ENCODE data around the gene TMEM218.

The TMEM218 gene

GRCh38 chr11:125117429-125117828 lies 6.0 kb upstream of the TMEM218 start:
- no peak for DNase-seq (ENCODE audit: low read depth)
- no peak overlapping the region for H3K4me3 ChIP-seq (ENCODE audit: low read length)
- no peak for TF ChIP-seq CTCF (conservative IDR thresholded peaks at IDR 0.05; ENCODE audit: low read depth, low read length)

GRCh38 chr11:125114518-125114917 lies 3.1 kb upstream of the TMEM218 start:
- peak; percentile 10 for TF ChIP-seq CTCF (conservative IDR thresholded peaks at IDR 0.05; ENCODE audit: low read depth, low read length)
- H3K4me3 ChIP-seq (ENCODE audit: low read length): no peak overlapping the region
- no peak for DNase-seq (ENCODE audit: low read depth)

- TF ChIP-seq CTCF (conservative IDR thresholded peaks at IDR 0.05; ENCODE audit: low read depth, low read length): no peak
- peak overlapping the region; percentile 94 for H3K4me3 ChIP-seq (ENCODE audit: low read length)
- DNase-seq (ENCODE audit: low read depth): no peak
These were observed 780 bp upstream of the TMEM218 start for GRCh38 chr11:125112208-125112604.

GRCh38 chr11:125111001-125111342 lies 454 bp downstream of the TMEM218 start:
- DNase-seq (ENCODE audit: low read depth): peak; percentile 5
- TF ChIP-seq CTCF (conservative IDR thresholded peaks at IDR 0.05; ENCODE audit: low read depth, low read length): no peak
- H3K4me3 ChIP-seq (ENCODE audit: low read length): peak overlapping the region; percentile 94

- DNase-seq (ENCODE audit: low read depth): no peak
- no peak for TF ChIP-seq CTCF (conservative IDR thresholded peaks at IDR 0.05; ENCODE audit: low read depth, low read length)
These were observed 920 bp downstream of the TMEM218 start for GRCh38 chr11:125110506-125110905.

GRCh38 chr11:125108469-125108868 lies 3.0 kb downstream of the TMEM218 start:
- no peak for DNase-seq (ENCODE audit: low read depth)
- TF ChIP-seq CTCF (conservative IDR thresholded peaks at IDR 0.05; ENCODE audit: low read depth, low read length): no peak
- no peak overlapping the region for H3K4me3 ChIP-seq (ENCODE audit: low read length)

More at GRCh38 chr11:125110506-125110905, 920 bp downstream of the TMEM218 start:
- H3K4me3 ChIP-seq (ENCODE audit: low read length): peak overlapping the region; percentile 94

- no peak for DNase-seq (ENCODE audit: low read depth)
- TF ChIP-seq CTCF (conservative IDR thresholded peaks at IDR 0.05; ENCODE audit: low read depth, low read length): no peak
- H3K4me3 ChIP-seq (ENCODE audit: low read length): no peak overlapping the region
These were observed 5.5 kb downstream of the TMEM218 start for GRCh38 chr11:125105926-125106325.
